Measurements from ENCODE around the gene ARG2.

GRCh38 chr14:67576216-67576955 lies 43.3 kb upstream of the ARG2 start:
- TF ChIP-seq CTCF (conservative IDR thresholded peaks at IDR 0.05; ENCODE audit: low read depth, low read length) (no peak), RAD21 (IDR thresholded peaks at IDR 0.05; ENCODE audit: low read length) (no peak), MXI1 (IDR thresholded peaks at IDR 0.05; ENCODE audit: borderline replicate concordance, low read depth, low read length) (no peak)

Measured in IMR-90 (cell line).